ENCODE data around the gene LTB4R. TPM values are rescaled to one million over a fixed set of nuclear protein-coding genes. Genes with fewer than 3 reads are reported as not detected.
A peak's percentile ranks its signal among the peaks of the same experiment; 100 is the strongest.

The LTB4R gene
- total RNA-seq, 1 donor from 2014 or later: 2.2 TPM

GRCh38 chr14:24300326-24300980 is 10.8 kb upstream of the LTB4R start:
- no peak for DNase-seq (ENCODE audit: low read depth in 2 of 2)

GRCh38 chr14:24304019-24304387 is 7.3 kb upstream of the LTB4R start:
- no peak for DNase-seq (ENCODE audit: low read depth in 2 of 2)

GRCh38 chr14:24307156-24307574 is 4.1 kb upstream of the LTB4R start:
- no peak for DNase-seq (ENCODE audit: low read depth in 2 of 2)

- DNase-seq (ENCODE audit: low read depth in 2 of 2): peak; percentile 62 to 63
These were observed 3.5 kb upstream of the LTB4R start, which contains the start of gene CIDEB for GRCh38 chr14:24307575-24308341. TSS of gene CIDEB (minus strand) at chr14:24307977. CDS start at chr14:24307858, 119 bp downstream.

GRCh38 chr14:24308342-24309124 is 2.8 kb upstream of the LTB4R start:
- DNase-seq (ENCODE audit: low read depth in 2 of 2): no peak

- DNase-seq (ENCODE audit: low read depth in 2 of 2): no peak
These were observed 1.6 kb upstream of the LTB4R start, which contains the start of gene LTB4R2 for GRCh38 chr14:24309538-24310264. TSS of gene LTB4R2 (plus strand) at chr14:24310140. CDS start at chr14:24310665, 525 bp downstream.

GRCh38 chr14:24310265-24310645 is 1.0 kb upstream of the LTB4R start:
- DNase-seq (ENCODE audit: low read depth in 2 of 2): no peak

- DNase-seq (ENCODE audit: low read depth in 2 of 2): no peak
These were observed 724 bp downstream of the LTB4R start for GRCh38 chr14:24311837-24312615.

GRCh38 chr14:24312736-24313507 is 1.6 kb downstream of the LTB4R start:
- DNase-seq (ENCODE audit: low read depth in 2 of 2): peak; percentile 78 to 92

- no peak for DNase-seq (ENCODE audit: low read depth in 2 of 2)
These were observed 2.6 kb downstream of the LTB4R start for GRCh38 chr14:24313913-24314312.

GRCh38 chr14:24314377-24315193 is 3.3 kb downstream of the LTB4R start:
- no peak for DNase-seq (ENCODE audit: low read depth in 2 of 2)

GRCh38 chr14:24315243-24315806 is 4.0 kb downstream of the LTB4R start:
- no peak for DNase-seq (ENCODE audit: low read depth in 2 of 2)

- DNase-seq (ENCODE audit: low read depth in 2 of 2): peak; percentile 66 to 80
These were observed 4.7 kb downstream of the LTB4R start for GRCh38 chr14:24315807-24316596.

GRCh38 chr14:24316597-24316950 is 5.3 kb downstream of the LTB4R start:
- no peak for DNase-seq (ENCODE audit: low read depth in 2 of 2)

GRCh38 chr14:24317141-24317928 is 6.0 kb downstream of the LTB4R start:
- peak in 1 of 2 donors; percentile 29 for DNase-seq (ENCODE audit: low read depth in 2 of 2)

GRCh38 chr14:24321212-24321975 is 10.1 kb downstream of the LTB4R start:
- no peak for DNase-seq (ENCODE audit: low read depth in 2 of 2)
